ENCODE data around the gene GRP. TPM values are rescaled to one million over a fixed set of nuclear protein-coding genes. Genes with fewer than 3 reads are reported as not detected.

The GRP gene
- total RNA-seq, 1 donor from 2014 or later = not detected

GRCh38 chr18:59266459-59266858 lies 46.5 kb downstream of the GRP start:
- Histone ChIP-seq H3K36me3 (no peaks in the 10 kb centered on the region), H3K9me3 (no peaks in the 10 kb centered on the region), H3K4me3 (no peak overlapping the region), H3K4me1 (no peaks in the 10 kb centered on the region), H3K27ac (no peak overlapping the region), H3K27me3 (no peaks in the 10 kb centered on the region)
- intact Hi-C loops (cut with DNase I) = no loop called here
- DNase-seq (ENCODE audit: low spot score in 2 of 2) = no peak
- no peak for TF ChIP-seq CTCF (IDR thresholded peaks at IDR 0.05)

- no peak for TF ChIP-seq CTCF (IDR thresholded peaks at IDR 0.05)
- no peak for DNase-seq (ENCODE audit: low spot score in 2 of 2)
- peaks cover 2% of the 10 kb centered on the region for H3K27me3 ChIP-seq
- H3K27ac ChIP-seq = no peak overlapping the region
- no peak overlapping the region for H3K4me3 ChIP-seq
- intact Hi-C loops (cut with DNase I) = no loop called here
- no peaks in the 10 kb centered on the region for H3K9me3 ChIP-seq
- H3K4me1 ChIP-seq = peaks cover 0 to 2% of the 10 kb centered on the region in 2 donors
- no peaks in the 10 kb centered on the region for H3K36me3 ChIP-seq
These were observed 47.0 kb downstream of the GRP start for GRCh38 chr18:59266886-59267502.

GRCh38 chr18:59267503-59268126 lies 47.7 kb downstream of the GRP start:
- Histone ChIP-seq H3K36me3 (no peaks in the 10 kb centered on the region), H3K4me1 (peaks cover 0 to 2% of the 10 kb centered on the region in 2 donors), H3K4me3 (no peak overlapping the region), H3K27me3 (peaks cover 6% of the 10 kb centered on the region), H3K27ac (no peak overlapping the region), H3K9me3 (no peaks in the 10 kb centered on the region)
- no peak for TF ChIP-seq CTCF (IDR thresholded peaks at IDR 0.05)
- no peak for DNase-seq (ENCODE audit: low spot score in 2 of 2)
- intact Hi-C loops (cut with DNase I) = no loop called here

- intact Hi-C loops (cut with DNase I) = no loop called here
- H3K9me3 ChIP-seq = no peaks in the 10 kb centered on the region
- peaks cover 0 to 5% of the 10 kb centered on the region in 2 donors for H3K4me1 ChIP-seq
- peaks cover 11% of the 10 kb centered on the region for H3K27me3 ChIP-seq
- no peak overlapping the region for H3K27ac ChIP-seq
- H3K4me3 ChIP-seq = peak overlapping the region; percentile 20 to 35
- no peak for DNase-seq (ENCODE audit: low spot score in 2 of 2)
- no peaks in the 10 kb centered on the region for H3K36me3 ChIP-seq
- TF ChIP-seq CTCF (IDR thresholded peaks at IDR 0.05) = no peak
These were observed 48.3 kb downstream of the GRP start for GRCh38 chr18:59268127-59268720.

GRCh38 chr18:59268721-59269562 lies 49.0 kb downstream of the GRP start:
- intact Hi-C loops (cut with DNase I) = no loop called here
- Histone ChIP-seq H3K4me1 (peaks cover 0 to 5% of the 10 kb centered on the region in 2 donors), H3K36me3 (no peaks in the 10 kb centered on the region), H3K27ac (no peak overlapping the region), H3K9me3 (no peaks in the 10 kb centered on the region), H3K27me3 (peaks cover 17% of the 10 kb centered on the region), H3K4me3 (peak overlapping the region; percentile 20 to 35)
- no peak for TF ChIP-seq CTCF (IDR thresholded peaks at IDR 0.05)
- no peak for DNase-seq (ENCODE audit: low spot score in 2 of 2)

Measured in ascending aorta (tissue), 2 donors.